DOHH2 (cell line): ENCODE results near the gene DCST1.

Experiments used
- CTCF ChIP-seq: fragments of 200-600 bp; sonication (generic); IDR thresholded peaks from one replicate; pipeline ENCODE4 v1.5.1; 2014; ENCODE audit warnings: antibody characterized with exemption, mild to moderate bottlenecking, low read depth, low read length; ENCODE audit not compliant: poor library complexity, severe bottlenecking
- EZH2phosphoT487 ChIP-seq: fragments of 200-600 bp; sonication (generic); IDR thresholded peaks from 2 replicates; pipeline ENCODE4 v1.6.1; 2017; ENCODE audit warnings: borderline replicate concordance, mild to moderate bottlenecking, antibody characterized with exemption, low read length, moderate library complexity, mixed read lengths

DNA sequence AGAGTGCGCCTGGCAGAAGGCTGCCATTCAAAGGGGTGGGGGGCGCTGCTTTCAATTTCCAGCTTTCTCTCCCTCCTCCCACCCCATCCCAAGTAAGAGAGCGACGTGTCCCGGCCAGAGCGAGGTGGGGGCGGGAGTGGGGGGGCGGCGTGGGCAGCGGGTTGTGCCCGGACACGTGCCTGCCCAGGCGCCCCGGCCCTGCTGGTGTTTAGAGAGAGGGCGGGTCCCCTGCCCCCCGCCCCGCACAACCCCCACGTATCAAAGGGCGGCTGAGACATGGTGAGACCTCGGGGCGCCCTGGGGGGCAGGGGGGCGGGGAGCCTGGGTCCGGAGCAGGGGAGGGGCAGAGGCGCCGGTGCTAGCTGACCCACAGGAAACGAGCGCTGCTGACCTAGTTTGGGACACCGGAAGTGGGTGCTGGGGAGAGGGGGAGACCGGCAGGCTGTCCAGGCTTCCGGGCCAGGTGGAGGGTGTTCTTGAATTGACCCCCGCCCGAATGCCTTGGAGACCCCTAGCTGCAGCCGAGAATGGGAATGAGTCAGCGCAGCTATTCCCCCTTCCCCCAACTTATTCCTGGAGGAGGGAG lies 29.8 kb upstream of the DCST1 start:
- TF ChIP-seq EZH2phosphoT487: no peak
- no peak for TF ChIP-seq CTCF
